ENCODE data around the gene PITX1. TPM values are rescaled to one million over a fixed set of nuclear protein-coding genes. Genes with fewer than 3 reads are reported as not detected.
"Not testable (repeated sequence)": the region's sequence is repeated elsewhere in the genome, so short reads cannot be mapped to it uniquely, and the experiment has no call there.

The PITX1 gene
- total RNA-seq, 2 experiments from 2014 or later = 0.25 TPM; not detected in 1

DNA sequence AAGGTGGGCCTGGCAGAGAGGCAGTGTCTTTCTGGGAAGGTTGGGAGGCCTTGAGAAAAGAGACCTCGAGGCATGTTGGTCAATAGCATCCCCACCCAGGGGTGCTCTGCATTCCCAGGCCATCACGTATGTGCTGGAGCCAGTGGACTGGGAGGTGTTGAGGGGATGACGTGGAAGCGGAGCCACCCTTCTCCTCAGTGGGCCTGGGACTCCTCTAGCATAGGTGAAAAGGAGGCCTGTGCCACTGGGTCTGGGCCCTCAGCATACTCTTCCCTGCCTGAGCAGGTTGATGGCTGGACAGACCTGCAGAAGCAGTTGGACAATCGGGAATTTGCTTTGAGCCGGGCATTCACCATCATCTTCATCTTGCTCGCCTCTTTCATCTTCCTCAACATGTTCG is 25.5 kb downstream of the PITX1 start:
- CTCF ChIA-PET = no interaction called here
- Mint-ChIP-seq H3K9me3 (no peaks in the 10 kb centered on the region), H3K4me1 (ENCODE audit: low read depth) (no peaks in the 10 kb centered on the region), H3K27me3 (ENCODE audit: low read depth) (no peaks in the 10 kb centered on the region), H3K27ac (no peak overlapping the region), H3K36me3 (ENCODE audit: low read depth) (no peaks in the 10 kb centered on the region), H3K4me3 (no peak overlapping the region)
- DNase-seq = no peak
- intact Hi-C loops (cut with micrococcal nuclease) = no loop called here

DNA sequence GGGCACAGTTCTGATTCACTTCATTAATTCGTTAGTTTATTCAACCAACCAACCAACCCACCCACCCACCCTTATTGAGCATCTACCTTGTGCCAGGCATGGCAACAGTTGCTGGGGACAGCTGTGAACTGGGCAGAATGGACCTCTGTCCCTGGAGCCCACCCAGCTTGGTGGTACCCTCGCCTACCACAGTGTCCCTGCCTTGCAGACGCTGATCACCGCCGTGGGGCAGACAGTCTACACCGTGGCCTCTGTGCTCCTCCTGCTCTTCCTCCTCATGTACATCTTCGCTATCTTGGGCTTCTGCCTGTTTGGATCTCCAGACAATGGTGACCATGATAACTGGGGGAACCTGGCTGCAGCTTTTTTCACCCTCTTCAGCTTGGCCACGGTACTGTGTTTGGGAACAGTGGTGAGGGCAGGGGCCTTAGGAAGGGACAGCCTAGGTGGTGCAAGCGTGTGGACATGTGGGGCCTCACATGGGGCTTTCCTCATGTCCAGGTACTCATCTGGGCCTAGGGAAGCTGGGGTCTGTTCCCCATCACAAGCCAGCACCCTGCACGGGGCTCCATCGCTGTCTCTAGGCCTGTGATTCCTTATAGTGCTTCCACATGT is 26.2 kb downstream of the PITX1 start:
- intact Hi-C loops (cut with micrococcal nuclease) = no loop called here
- H3K9me3 Mint-ChIP-seq = no peaks in the 10 kb centered on the region
- no peaks in the 10 kb centered on the region for H3K4me1 Mint-ChIP-seq (ENCODE audit: low read depth)
- CTCF ChIA-PET = no interaction called here
- no peaks in the 10 kb centered on the region for H3K27me3 Mint-ChIP-seq (ENCODE audit: low read depth)
- no peaks in the 10 kb centered on the region for H3K36me3 Mint-ChIP-seq (ENCODE audit: low read depth)
- no peak overlapping the region for H3K4me3 Mint-ChIP-seq
- no peak overlapping the region for H3K27ac Mint-ChIP-seq
- DNase-seq = no peak

DNA sequence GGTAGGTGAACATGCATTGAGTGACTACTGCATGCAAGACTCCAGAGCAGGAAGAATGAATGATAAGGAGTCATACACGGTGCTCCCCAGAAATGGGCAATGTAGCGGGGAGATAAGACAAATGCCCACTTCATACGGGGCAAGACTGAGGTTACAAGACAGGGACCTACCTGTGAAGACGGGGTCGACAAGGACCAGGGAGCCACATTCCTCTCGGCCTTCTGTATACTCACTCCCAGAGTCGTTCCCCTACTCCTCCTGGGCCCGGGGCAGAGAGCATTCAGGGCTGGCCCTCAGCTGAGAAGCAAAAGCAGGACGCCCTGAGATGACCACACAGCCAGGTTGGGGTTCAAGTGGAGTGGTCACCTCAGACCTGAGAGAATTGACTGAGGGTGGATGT is 26.7 kb downstream of the PITX1 start:
- Mint-ChIP-seq H3K4me1 (ENCODE audit: low read depth) (no peaks in the 10 kb centered on the region), H3K4me3 (no peak overlapping the region), H3K9me3 (no peaks in the 10 kb centered on the region), H3K36me3 (ENCODE audit: low read depth) (no peaks in the 10 kb centered on the region), H3K27ac (no peak overlapping the region), H3K27me3 (ENCODE audit: low read depth) (no peaks in the 10 kb centered on the region)
- DNase-seq = no peak
- intact Hi-C loops (cut with micrococcal nuclease) = no loop called here
- CTCF ChIA-PET = no interaction called here

DNA sequence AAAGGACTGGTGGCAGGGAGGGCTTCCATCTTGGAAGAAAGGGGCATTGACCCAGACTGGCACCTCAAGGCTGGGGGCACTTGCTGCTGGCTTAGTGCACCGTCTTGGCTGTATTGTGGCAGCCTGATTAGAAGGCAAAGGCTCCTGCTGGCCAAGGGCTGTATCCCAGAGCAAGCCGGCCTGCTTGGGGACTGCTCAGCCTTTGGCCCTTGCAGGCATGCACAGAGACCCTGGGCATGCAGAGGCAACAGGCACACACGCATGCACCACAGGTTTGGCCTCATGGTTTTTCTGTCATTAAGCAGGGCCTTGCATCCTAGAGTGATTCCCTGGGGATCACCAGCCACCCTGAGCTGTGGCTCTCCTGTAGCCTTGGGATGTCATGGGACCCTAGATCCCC is 29.0 kb downstream of the PITX1 start:
- no peaks in the 10 kb centered on the region for H3K4me1 Mint-ChIP-seq (ENCODE audit: low read depth)
- intact Hi-C loops (cut with micrococcal nuclease) = no loop called here
- DNase-seq = no peak
- CTCF ChIA-PET = interaction anchor here (0.6 kb wide), 1 partner anchor 188 kb away, joined by 3 read pairs; no protein-coding TSS in a partner anchor
- no peak overlapping the region for H3K4me3 Mint-ChIP-seq
- peaks cover 1% of the 10 kb centered on the region for H3K36me3 Mint-ChIP-seq (ENCODE audit: low read depth)
- no peaks in the 10 kb centered on the region for H3K27me3 Mint-ChIP-seq (ENCODE audit: low read depth)
- H3K9me3 Mint-ChIP-seq = no peaks in the 10 kb centered on the region
- no peak overlapping the region for H3K27ac Mint-ChIP-seq

DNA sequence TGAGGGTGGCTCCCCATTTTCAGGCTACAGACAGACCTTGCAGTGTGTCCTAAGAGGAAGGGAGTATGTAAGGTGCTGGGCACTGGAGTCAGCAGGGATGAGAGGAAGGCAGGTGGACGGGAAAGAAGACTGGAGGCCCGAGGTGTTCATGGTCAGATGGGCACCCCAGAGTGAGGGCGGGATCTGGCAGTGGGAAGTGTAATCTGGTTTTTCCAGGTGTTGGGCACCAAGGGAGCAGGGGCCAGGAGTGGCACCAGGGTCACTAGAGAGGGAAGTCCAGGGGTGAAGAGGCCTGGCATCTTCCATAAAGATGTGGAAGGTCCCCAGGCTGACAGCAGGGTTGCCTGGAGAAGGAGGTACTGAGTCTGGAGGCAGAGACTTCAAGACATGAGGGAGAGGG is 29.7 kb downstream of the PITX1 start:
- CTCF ChIA-PET = no interaction called here
- Mint-ChIP-seq H3K36me3 (ENCODE audit: low read depth) (peaks cover 3% of the 10 kb centered on the region), H3K27me3 (ENCODE audit: low read depth) (no peaks in the 10 kb centered on the region), H3K4me1 (ENCODE audit: low read depth) (no peaks in the 10 kb centered on the region), H3K9me3 (no peaks in the 10 kb centered on the region), H3K27ac (no peak overlapping the region), H3K4me3 (no peak overlapping the region)
- intact Hi-C loops (cut with micrococcal nuclease) = no loop called here
- DNase-seq = no peak

DNA sequence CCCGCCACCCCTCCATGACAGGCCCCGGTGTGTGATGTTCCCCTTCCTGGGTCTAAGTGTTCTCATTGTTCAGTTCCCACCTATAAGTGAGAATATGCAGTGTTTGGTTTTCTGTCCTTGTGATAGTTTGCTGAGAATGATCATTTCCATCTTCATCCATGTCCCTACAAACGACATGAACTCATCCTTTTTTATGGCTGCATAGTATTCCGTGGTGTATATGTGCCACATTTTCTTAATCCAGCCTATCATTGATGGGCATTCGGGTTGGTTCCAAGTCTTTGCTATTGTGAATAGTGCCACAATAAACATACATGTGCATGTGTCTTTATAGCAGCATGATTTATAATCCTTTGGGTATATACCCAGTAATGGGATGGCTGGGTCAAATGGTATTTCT is 36.0 kb downstream of the PITX1 start:
- H3K36me3 Mint-ChIP-seq (ENCODE audit: low read depth); H3K27ac Mint-ChIP-seq; H3K4me1 Mint-ChIP-seq (ENCODE audit: low read depth); H3K27me3 Mint-ChIP-seq (ENCODE audit: low read depth); DNase-seq; H3K9me3 Mint-ChIP-seq; intact Hi-C loops (cut with micrococcal nuclease); H3K4me3 Mint-ChIP-seq; CTCF ChIA-PET: not testable (repeated sequence)

DNA sequence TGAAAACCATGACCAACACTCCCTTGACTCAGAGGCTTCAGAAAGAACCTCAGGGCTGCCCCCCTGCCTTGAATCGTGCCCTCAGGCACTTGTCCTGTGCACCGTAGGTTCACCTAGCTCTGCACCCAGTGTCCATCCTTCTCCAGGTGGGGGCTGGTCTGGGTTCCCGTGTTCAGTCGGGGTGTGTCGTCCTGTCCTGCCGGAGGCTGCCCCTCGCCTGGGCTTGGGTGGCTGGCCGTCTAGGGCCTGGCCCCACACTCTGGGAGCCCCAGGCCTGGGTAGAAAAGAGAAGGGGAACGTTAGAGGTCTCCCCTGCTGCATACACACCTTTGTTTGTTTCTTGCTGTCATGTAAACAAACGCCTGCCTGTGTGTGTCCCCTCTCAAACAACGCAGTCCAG is 37.0 kb downstream of the PITX1 start:
- H3K27ac Mint-ChIP-seq = no peak overlapping the region
- intact Hi-C loops (cut with micrococcal nuclease) = no loop called here
- CTCF ChIA-PET = no interaction called here
- no peaks in the 10 kb centered on the region for H3K27me3 Mint-ChIP-seq (ENCODE audit: low read depth)
- no peak for DNase-seq
- H3K4me3 Mint-ChIP-seq = no peak overlapping the region
- no peaks in the 10 kb centered on the region for H3K4me1 Mint-ChIP-seq (ENCODE audit: low read depth)
- no peaks in the 10 kb centered on the region for H3K9me3 Mint-ChIP-seq
- peaks cover 5% of the 10 kb centered on the region for H3K36me3 Mint-ChIP-seq (ENCODE audit: low read depth)

DNA sequence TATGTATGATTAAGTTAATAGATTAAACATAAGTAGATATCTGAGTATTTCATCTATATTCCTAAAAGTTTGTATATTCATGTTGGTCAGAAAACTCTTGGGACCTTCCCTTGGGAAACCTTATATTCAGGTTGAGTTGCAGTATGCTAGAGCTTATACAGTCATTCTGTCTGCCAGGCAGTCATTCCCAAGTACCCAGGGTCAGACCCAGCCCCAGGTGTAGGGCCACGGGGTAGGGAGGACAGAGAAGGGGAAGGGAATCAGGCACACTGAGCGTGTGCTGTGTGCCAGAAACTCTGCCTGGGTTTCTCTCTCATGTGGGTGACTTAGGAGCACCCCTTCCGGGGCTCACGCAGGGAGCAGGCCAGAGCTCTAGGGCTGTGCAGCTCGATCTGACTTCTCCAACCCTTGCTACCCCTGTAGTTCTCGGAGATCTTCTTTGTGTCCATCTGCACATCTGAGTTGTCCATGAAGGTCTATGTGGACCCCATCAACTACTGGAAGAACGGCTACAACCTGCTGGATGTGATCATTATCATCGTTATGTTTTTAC is 38.1 kb downstream of the PITX1 start:
- no peak overlapping the region for H3K4me3 Mint-ChIP-seq
- DNase-seq = no peak
- intact Hi-C loops (cut with micrococcal nuclease) = no loop called here
- no peaks in the 10 kb centered on the region for H3K27me3 Mint-ChIP-seq (ENCODE audit: low read depth)
- H3K36me3 Mint-ChIP-seq (ENCODE audit: low read depth) = peaks cover 4% of the 10 kb centered on the region
- H3K9me3 Mint-ChIP-seq = no peaks in the 10 kb centered on the region
- no peaks in the 10 kb centered on the region for H3K4me1 Mint-ChIP-seq (ENCODE audit: low read depth)
- no peak overlapping the region for H3K27ac Mint-ChIP-seq
- CTCF ChIA-PET = no interaction called here

DNA sequence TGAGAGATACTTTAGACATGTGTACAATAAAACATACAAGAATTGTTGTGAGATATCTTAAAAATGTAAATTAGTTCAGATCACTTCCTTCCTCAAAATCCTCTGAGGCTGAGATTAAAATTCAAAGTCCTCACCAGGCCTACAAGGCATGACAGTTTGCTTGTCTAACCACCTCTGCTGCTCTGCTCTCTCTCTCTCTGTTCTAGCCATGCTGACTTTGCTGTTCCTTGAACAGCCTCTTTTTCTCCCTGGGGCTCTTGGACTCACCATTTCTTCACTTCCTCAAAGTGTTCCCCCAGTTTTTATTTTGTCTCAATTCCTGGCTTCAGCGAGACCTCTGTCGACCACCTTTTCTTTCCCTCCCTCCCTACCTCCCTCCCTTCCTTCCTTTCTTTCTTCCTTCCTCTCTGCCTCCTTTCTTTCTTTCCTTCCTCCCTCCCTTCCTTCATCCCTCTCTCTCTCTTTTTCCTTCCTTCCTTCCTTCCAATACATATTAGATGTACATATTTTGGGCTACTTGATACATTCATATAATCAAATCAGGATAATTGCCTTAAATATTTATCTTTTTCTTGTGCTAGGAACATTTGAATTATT is 39.4 kb downstream of the PITX1 start:
- no peak for DNase-seq
- Mint-ChIP-seq H3K27me3 (ENCODE audit: low read depth) (no peaks in the 10 kb centered on the region), H3K27ac (no peak overlapping the region), H3K4me1 (ENCODE audit: low read depth) (no peaks in the 10 kb centered on the region), H3K9me3 (no peaks in the 10 kb centered on the region), H3K36me3 (ENCODE audit: low read depth) (peaks cover 4% of the 10 kb centered on the region), H3K4me3 (no peak overlapping the region)
- CTCF ChIA-PET = no interaction called here
- intact Hi-C loops (cut with micrococcal nuclease) = no loop called here

DNA sequence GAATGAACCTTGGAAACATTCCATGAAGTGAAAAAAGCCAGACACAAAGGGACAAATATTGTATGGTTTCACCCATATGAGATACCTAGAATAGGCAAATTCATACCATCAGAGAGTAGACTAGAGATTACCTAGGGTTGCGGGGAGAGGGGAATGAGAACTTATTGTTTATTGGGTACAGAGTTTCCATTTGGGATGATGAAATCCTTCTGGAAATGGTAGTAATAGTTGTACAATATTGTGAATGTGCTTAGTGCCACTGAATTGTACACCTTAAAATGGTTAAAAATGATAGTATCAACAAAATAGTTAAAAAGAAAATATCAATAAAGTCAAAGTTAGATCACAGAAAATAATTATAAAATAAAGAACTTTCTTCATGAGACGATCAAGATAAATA is 40.9 kb downstream of the PITX1 start:
- no peak for DNase-seq
- no peak overlapping the region for H3K4me3 Mint-ChIP-seq
- no peaks in the 10 kb centered on the region for H3K27me3 Mint-ChIP-seq (ENCODE audit: low read depth)
- H3K36me3 Mint-ChIP-seq (ENCODE audit: low read depth) = no peaks in the 10 kb centered on the region
- CTCF ChIA-PET = no interaction called here
- H3K9me3 Mint-ChIP-seq = no peaks in the 10 kb centered on the region
- H3K4me1 Mint-ChIP-seq (ENCODE audit: low read depth) = peaks cover 7% of the 10 kb centered on the region
- intact Hi-C loops (cut with micrococcal nuclease) = no loop called here
- no peak overlapping the region for H3K27ac Mint-ChIP-seq

DNA sequence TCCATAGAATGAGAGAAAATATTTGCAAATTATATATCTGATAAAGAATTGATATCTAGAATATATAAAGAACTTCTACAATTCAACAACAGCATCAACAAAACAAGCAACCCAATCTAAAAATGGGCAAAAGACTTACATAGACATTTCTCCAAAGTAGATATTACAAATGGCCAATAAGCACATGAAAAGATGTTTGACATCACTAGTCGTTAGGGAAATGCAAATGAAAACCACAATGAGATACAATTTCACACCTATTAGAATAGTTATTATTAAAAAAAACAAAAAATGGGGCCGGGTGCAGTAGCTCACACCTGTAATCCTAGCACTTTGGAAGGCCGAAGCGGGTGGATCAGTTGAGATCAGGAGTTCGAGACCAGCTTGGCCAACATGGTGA is 41.9 kb downstream of the PITX1 start:
- no peaks in the 10 kb centered on the region for H3K36me3 Mint-ChIP-seq (ENCODE audit: low read depth)
- intact Hi-C loops (cut with micrococcal nuclease) = no loop called here
- H3K4me1 Mint-ChIP-seq (ENCODE audit: low read depth) = peaks cover 7% of the 10 kb centered on the region
- no peak overlapping the region for H3K4me3 Mint-ChIP-seq
- H3K9me3 Mint-ChIP-seq = no peaks in the 10 kb centered on the region
- H3K27me3 Mint-ChIP-seq (ENCODE audit: low read depth) = no peaks in the 10 kb centered on the region
- H3K27ac Mint-ChIP-seq = no peak overlapping the region
- no peak for DNase-seq
- CTCF ChIA-PET = no interaction called here

DNA sequence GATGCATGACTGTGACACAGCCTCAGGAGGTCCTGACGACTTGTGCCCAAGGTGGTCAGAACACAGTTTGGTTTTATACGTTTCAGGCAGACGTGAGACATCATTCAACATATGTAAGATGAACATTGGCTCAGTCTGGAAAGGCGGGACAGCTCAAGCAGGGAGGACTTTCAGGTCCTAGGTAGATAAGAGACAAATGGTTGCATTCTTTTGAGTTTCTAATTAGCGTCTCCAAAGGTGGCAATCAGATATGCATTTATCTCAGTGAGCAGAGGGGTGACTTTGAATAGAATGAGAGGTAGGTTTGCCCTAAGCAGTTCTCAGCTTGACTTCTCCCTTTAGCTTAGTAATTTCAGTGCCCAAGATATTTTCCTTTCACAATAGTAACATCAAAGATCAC is 43.8 kb downstream of the PITX1 start:
- H3K9me3 Mint-ChIP-seq; DNase-seq; H3K36me3 Mint-ChIP-seq (ENCODE audit: low read depth); H3K4me1 Mint-ChIP-seq (ENCODE audit: low read depth); intact Hi-C loops (cut with micrococcal nuclease); H3K27me3 Mint-ChIP-seq (ENCODE audit: low read depth); H3K27ac Mint-ChIP-seq; H3K4me3 Mint-ChIP-seq; CTCF ChIA-PET: not testable (repeated sequence)

DNA sequence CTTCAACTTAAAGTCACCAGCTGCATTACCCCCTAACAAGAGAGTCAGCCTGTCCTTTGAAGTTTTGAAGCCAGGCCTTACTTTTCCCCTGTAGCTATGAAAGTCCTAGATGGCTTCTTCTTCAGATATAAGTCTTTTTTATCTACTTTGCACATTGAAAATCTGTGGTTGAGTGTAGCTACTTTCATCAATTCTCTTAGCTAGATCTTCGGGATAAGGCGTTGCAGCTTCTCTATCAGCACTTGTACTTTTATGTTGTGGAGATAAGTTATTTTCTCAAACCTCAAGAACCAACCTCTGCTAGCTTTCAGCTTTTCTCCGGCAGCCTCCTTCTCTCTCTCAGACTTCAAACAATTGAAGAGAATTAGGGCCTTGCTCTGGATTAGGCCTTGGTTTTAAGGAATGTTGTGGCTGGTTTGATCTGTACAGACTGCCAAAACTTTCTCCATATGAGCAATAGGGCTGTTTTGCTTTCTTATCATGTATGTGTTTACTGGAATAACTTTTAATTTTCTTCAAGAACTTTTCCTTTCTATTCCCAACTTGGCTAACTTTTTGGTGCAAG is 44.7 kb downstream of the PITX1 start:
- DNase-seq = no peak
- no peaks in the 10 kb centered on the region for H3K9me3 Mint-ChIP-seq
- no peak overlapping the region for H3K27ac Mint-ChIP-seq
- intact Hi-C loops (cut with micrococcal nuclease) = no loop called here
- no peaks in the 10 kb centered on the region for H3K27me3 Mint-ChIP-seq (ENCODE audit: low read depth)
- H3K4me1 Mint-ChIP-seq (ENCODE audit: low read depth) = peaks cover 7% of the 10 kb centered on the region
- no peak overlapping the region for H3K4me3 Mint-ChIP-seq
- CTCF ChIA-PET = no interaction called here
- H3K36me3 Mint-ChIP-seq (ENCODE audit: low read depth) = no peaks in the 10 kb centered on the region

Data from activated naive CD4-positive, alpha-beta T cell treated with anti-CD3 and anti-CD28 coated beads for 36 hours (primary cell).